Hepatocyte (in vitro differentiated cells): ENCODE data around the gene KDM6A. TPM values are rescaled to one million over a fixed set of nuclear protein-coding genes. Genes with fewer than 3 reads are reported as not detected.
"Not testable (repeated sequence)": the region's sequence is repeated elsewhere in the genome, so short reads cannot be mapped to it uniquely, and the experiment has no call there.

ENCODE experiments used
- DNase-seq: peaks from one replicate; pipeline ENCODE4 v3.0.0-alpha.2; 2016; ENCODE audit warnings: low spot score
- H2AFZ ChIP-seq: fragments of 200-600 bp; sonication (generic); 2 replicates; pipeline ENCODE4 v1.6.0; 2016; ENCODE audit warnings: antibody characterized with exemption, mild to moderate bottlenecking
- H3K27ac ChIP-seq: fragments of 200-600 bp; sonication (generic); 2 replicates; pipeline ENCODE4 v1.5.1; 2016; ENCODE audit warnings: mild to moderate bottlenecking
- H3K27me3 ChIP-seq: fragments of 200-600 bp; sonication (generic); 2 replicates; pipeline ENCODE4 v1.6.1; 2016
- H3K36me3 ChIP-seq: fragments of 200-600 bp; sonication (generic); replicated peaks from 2 replicates; pipeline ENCODE4 v1.5.1; 2016; ENCODE audit warnings: low read depth; ENCODE audit not compliant: insufficient read depth
- H3K4me1 ChIP-seq: fragments of 200-600 bp; sonication (generic); 2 replicates; pipeline ENCODE4 v1.5.1; 2016; ENCODE audit warnings: mild to moderate bottlenecking, moderate library complexity; ENCODE audit not compliant: insufficient read depth
- H3K4me2 ChIP-seq: fragments of 200-600 bp; sonication (generic); 2 replicates; pipeline ENCODE4 v1.6.0; 2016
- H3K4me3 ChIP-seq: fragments of 200-600 bp; sonication (generic); 2 replicates; pipeline ENCODE4 v1.5.1; 2016; ENCODE audit warnings: mild to moderate bottlenecking
- H3K79me2 ChIP-seq: fragments of 200-600 bp; sonication (generic); 2 replicates; pipeline ENCODE4 v1.6.0; 2017; ENCODE audit warnings: mild to moderate bottlenecking
- H3K9me2 ChIP-seq: fragments of 200-600 bp; sonication (generic); replicated peaks from 2 replicates; pipeline ENCODE4 v1.6.0; 2017; ENCODE audit warnings: mild to moderate bottlenecking; ENCODE audit not compliant: insufficient read depth
- H3K9me3 ChIP-seq: fragments of 200-600 bp; sonication (generic); 2 replicates; pipeline ENCODE4 v1.5.1; 2016; ENCODE audit warnings: low read depth, mild to moderate bottlenecking
- H4K20me1 ChIP-seq: fragments of 200-600 bp; sonication (generic); 2 replicates; pipeline ENCODE4 v1.6.0; 2016; ENCODE audit warnings: mild to moderate bottlenecking; ENCODE audit not compliant: insufficient read depth, poor library complexity, severe bottlenecking
- CTCF ChIP-seq: fragments of 200-600 bp; sonication (generic); IDR thresholded peaks from 2 replicates; pipeline ENCODE4 v1.5.1; 2016; ENCODE audit warnings: antibody characterized with exemption, mild to moderate bottlenecking; ENCODE audit not compliant: poor library complexity
- EZH2 ChIP-seq: fragments of 200-600 bp; sonication (generic); IDR thresholded peaks from 2 replicates; pipeline ENCODE4 v1.6.1; 2016; ENCODE audit warnings: antibody characterized with exemption, mild to moderate bottlenecking, borderline replicate concordance
- EZH2phosphoT487 ChIP-seq: fragments of 200-600 bp; sonication (generic); IDR thresholded peaks from one replicate; pipeline ENCODE4 v1.6.1; 2018; ENCODE audit warnings: antibody characterized with exemption, mild to moderate bottlenecking, low read depth, moderate library complexity; ENCODE audit not compliant: unreplicated experiment, severe bottlenecking
- WGBS: methylation state at CpG from one replicate; pipeline ENCODE4 v1.1.6; 2016; ENCODE audit warnings: low lambda C conversion rate; ENCODE audit errors: missing lambda C conversion rate; 5-methylcytosine and 5-hydroxymethylcytosine counted together
- polyA plus RNA-seq: library from polyadenylated mRNA; unstranded; fragments of >200 nt; fragmentation: Nextera tagmentation; extraction: Ambion mirVana; gene quantifications from 2 replicates; pipeline ENCODE4 v1.2.1, GENCODE V29; 2016
- total RNA-seq: library from RNA; depleted of rRNA; stranded (reverse); fragments of >200 nt; gene quantifications from 2 replicates; pipeline ENCODE4 v1.2.3, GENCODE V29; 2014

The KDM6A gene
- total and polyA plus RNA-seq, 2 experiments from 2014 or later, result 13.7 to 46.2 TPM

GRCh38 chrX:44935172-44935571, 62.2 kb downstream of the KDM6A start:
- H3K9me2 ChIP-seq, result no peaks in the 10 kb centered on the region
- no peak overlapping the region for H3K4me2 ChIP-seq
- peaks cover 69% of the 10 kb centered on the region for H4K20me1 ChIP-seq
- TF ChIP-seq CTCF, result no peak
- no peaks in the 10 kb centered on the region for H3K4me1 ChIP-seq
- peaks cover 100% of the 10 kb centered on the region for H3K79me2 ChIP-seq
- H3K36me3 ChIP-seq, result no peaks in the 10 kb centered on the region
- no peaks in the 10 kb centered on the region for H3K9me3 ChIP-seq
- H3K27me3 ChIP-seq, result no peaks in the 10 kb centered on the region
- DNase-seq, result no peak
- H3K27ac ChIP-seq, result no peak overlapping the region
- no peak overlapping the region for H2AFZ ChIP-seq
- 77% methylated on average over 4 of the region's 4 CpGs for WGBS
- no peak overlapping the region for H3K4me3 ChIP-seq

GRCh38 chrX:44935640-44936039, 62.7 kb downstream of the KDM6A start:
- H3K27ac ChIP-seq, result no peak overlapping the region
- no peak overlapping the region for H3K4me3 ChIP-seq
- WGBS, result 87% methylated on average over 5 of the region's 5 CpGs
- H3K4me1 ChIP-seq, result no peaks in the 10 kb centered on the region
- H3K27me3 ChIP-seq, result no peaks in the 10 kb centered on the region
- no peak overlapping the region for H3K4me2 ChIP-seq
- H4K20me1 ChIP-seq, result peaks cover 72% of the 10 kb centered on the region
- no peaks in the 10 kb centered on the region for H3K36me3 ChIP-seq
- H2AFZ ChIP-seq, result no peak overlapping the region
- peaks cover 100% of the 10 kb centered on the region for H3K79me2 ChIP-seq
- no peak for DNase-seq
- H3K9me3 ChIP-seq, result no peaks in the 10 kb centered on the region
- TF ChIP-seq CTCF (no peak), EZH2 (no peak), EZH2phosphoT487 (no peak)
- no peaks in the 10 kb centered on the region for H3K9me2 ChIP-seq

- H3K4me1 ChIP-seq, result no peaks in the 10 kb centered on the region
- no peak for DNase-seq
- peaks cover 70% of the 10 kb centered on the region for H4K20me1 ChIP-seq
- no peaks in the 10 kb centered on the region for H3K9me3 ChIP-seq
- no peak overlapping the region for H3K4me3 ChIP-seq
- H3K36me3 ChIP-seq, result no peaks in the 10 kb centered on the region
- H3K27ac ChIP-seq, result no peak overlapping the region
- no peaks in the 10 kb centered on the region for H3K27me3 ChIP-seq
- H3K9me2 ChIP-seq, result no peaks in the 10 kb centered on the region
- H2AFZ ChIP-seq, result no peak overlapping the region
- peaks cover 99% of the 10 kb centered on the region for H3K79me2 ChIP-seq
- TF ChIP-seq CTCF (no peak), EZH2 (no peak), EZH2phosphoT487 (no peak)
- 74% methylated on average over 2 of the region's 2 CpGs for WGBS
- H3K4me2 ChIP-seq, result peak overlapping the region; percentile 20
These were observed 64.6 kb downstream of the KDM6A start for GRCh38 chrX:44937606-44938005.

- no peak for TF ChIP-seq EZH2
- no peak for TF ChIP-seq EZH2phosphoT487
- no peak for TF ChIP-seq CTCF
- Histone ChIP-seq H3K4me1 (no peaks in the 10 kb centered on the region), H2AFZ (no peak overlapping the region), H3K27me3 (no peaks in the 10 kb centered on the region), H3K9me3 (no peaks in the 10 kb centered on the region), H3K36me3 (no peaks in the 10 kb centered on the region), H3K4me3 (no peak overlapping the region), H3K4me2 (peak overlapping the region; percentile 20), H4K20me1 (peaks cover 71% of the 10 kb centered on the region), H3K27ac (peak overlapping the region; percentile 23), H3K79me2 (peaks cover 99% of the 10 kb centered on the region), H3K9me2 (no peaks in the 10 kb centered on the region)
- no peak for DNase-seq
- 67% methylated on average over 4 of the region's 4 CpGs for WGBS
These were observed 65.1 kb downstream of the KDM6A start for GRCh38 chrX:44938111-44938510.

- peaks cover 99% of the 10 kb centered on the region for H3K79me2 ChIP-seq
- not testable (repeated sequence) for H3K4me3 ChIP-seq, H2AFZ ChIP-seq, H3K27me3 ChIP-seq, H3K4me1 ChIP-seq, H3K27ac ChIP-seq, H3K9me2 ChIP-seq, H3K36me3 ChIP-seq, DNase-seq, H3K4me2 ChIP-seq, H3K9me3 ChIP-seq
- peaks cover 52% of the 10 kb centered on the region for H4K20me1 ChIP-seq
- 87% methylated on average over 12 of the region's 12 CpGs for WGBS
These were observed 67.6 kb downstream of the KDM6A start for GRCh38 chrX:44940541-44940940.
